ENCODE data around the gene CNIH3.

DNA sequence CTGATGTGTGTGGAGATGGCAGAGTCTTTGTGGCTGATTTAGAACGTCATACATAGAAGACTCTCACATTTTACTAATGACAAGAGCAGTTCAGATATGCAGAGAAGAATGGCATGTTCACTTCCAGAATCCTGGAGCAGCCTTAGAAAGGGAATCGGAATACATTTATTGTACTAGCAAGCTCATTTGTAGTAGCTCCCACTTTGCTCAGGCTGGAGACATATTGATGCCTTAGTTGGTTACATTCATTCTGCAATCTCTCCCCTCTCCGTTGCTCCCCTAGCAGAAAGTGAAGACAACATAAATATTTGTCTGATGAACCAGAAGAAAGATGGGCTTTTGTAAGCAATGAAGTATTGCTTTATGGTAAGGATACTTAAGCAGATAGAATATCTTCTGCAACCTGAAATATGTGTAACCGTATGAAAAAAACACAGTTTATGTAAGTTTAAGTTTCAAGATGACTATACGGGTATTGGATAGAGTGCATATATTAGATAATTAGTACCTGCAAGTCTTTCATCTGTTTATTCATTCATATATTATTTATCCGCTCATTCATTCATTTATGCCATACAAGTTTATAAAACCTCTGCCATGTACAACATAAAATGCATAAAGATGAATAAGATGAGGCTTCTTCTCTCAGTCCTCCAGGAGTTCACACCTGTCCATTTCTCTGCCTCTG, 135.7 kb downstream of the CNIH3 start:
- TF ChIP-seq CTCF (IDR thresholded peaks at IDR 0.05): no peak
- TF ChIP-seq POLR2A (IDR thresholded peaks at IDR 0.05): no peak
